LNCaP clone FGC (cell line): ENCODE results near the gene CDX2.

Experiments used
- DNase-seq: peaks from one replicate; pipeline ENCODE4 v3.0.0-alpha.2; 2011; ENCODE audit warnings: low read depth
- H3K4me3 ChIP-seq: 2 replicates; pipeline ENCODE4 v1.5.1; 2011; ENCODE audit warnings: mild to moderate bottlenecking, low read depth, low read length, control low read depth
- TF ChIP-seq, protein P1 (sequence below): IDR thresholded peaks from 2 replicates; pipeline ENCODE4 v1.5.1; 2012; ENCODE audit warnings: mild to moderate bottlenecking; ENCODE audit not compliant: control insufficient read depth, insufficient read depth; ENCODE audit errors: extremely low read depth

CDX2 gene

DNA sequence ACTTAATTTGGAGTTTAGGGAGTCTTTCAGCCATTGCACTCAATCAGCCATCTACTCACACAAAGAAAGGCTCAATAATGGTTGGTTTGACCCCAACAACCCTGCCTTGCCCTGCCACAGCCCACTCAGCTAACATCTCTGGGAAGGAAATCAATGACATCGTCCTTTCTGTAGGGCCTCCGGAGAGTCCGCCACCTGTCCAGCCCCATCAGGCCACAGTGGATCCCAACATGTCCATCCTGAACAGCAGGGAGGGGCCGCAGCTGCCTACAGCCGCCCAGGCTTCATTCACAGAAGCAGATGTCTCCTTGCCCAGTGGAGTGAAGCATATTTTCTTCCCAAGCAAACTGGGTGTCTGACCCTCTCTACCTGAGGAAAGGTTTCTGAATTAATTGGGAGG is 4.2 kb upstream of the CDX2 start:
- DNase-seq: no peak
- TF ChIP-seq, protein P1, sequence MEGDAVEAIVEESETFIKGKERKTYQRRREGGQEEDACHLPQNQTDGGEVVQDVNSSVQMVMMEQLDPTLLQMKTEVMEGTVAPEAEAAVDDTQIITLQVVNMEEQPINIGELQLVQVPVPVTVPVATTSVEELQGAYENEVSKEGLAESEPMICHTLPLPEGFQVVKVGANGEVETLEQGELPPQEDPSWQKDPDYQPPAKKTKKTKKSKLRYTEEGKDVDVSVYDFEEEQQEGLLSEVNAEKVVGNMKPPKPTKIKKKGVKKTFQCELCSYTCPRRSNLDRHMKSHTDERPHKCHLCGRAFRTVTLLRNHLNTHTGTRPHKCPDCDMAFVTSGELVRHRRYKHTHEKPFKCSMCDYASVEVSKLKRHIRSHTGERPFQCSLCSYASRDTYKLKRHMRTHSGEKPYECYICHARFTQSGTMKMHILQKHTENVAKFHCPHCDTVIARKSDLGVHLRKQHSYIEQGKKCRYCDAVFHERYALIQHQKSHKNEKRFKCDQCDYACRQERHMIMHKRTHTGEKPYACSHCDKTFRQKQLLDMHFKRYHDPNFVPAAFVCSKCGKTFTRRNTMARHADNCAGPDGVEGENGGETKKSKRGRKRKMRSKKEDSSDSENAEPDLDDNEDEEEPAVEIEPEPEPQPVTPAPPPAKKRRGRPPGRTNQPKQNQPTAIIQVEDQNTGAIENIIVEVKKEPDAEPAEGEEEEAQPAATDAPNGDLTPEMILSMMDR: no peak
- H3K4me3 ChIP-seq: no peak overlapping the region

DNA sequence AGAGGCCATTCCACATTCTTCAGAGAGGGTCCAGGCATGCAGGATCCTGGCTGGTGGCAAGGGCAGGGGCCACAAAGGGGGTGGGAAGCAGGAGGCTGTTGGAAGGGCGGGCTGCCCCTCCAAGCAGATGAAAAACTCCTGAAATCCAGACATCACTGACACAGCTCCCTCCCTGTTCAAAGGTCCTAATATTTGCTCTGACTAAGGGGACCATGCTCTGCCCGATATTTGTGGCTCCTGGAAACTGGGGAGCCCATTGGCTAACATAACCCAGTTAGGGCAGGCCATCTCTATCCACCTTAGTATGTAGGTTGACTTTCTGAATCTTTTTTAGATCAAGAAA is 3.3 kb upstream of the CDX2 start:
- no peak overlapping the region for H3K4me3 ChIP-seq
- TF ChIP-seq, protein P1: no peak
- DNase-seq: no peak

GRCh38 chr13:27971776-27972477 is 2.8 kb upstream of the CDX2 start:
- H3K4me3 ChIP-seq: no peak overlapping the region
- TF ChIP-seq, protein P1: no peak
- no peak for DNase-seq

GRCh38 chr13:27971236-27971645 is 2.1 kb upstream of the CDX2 start:
- H3K4me3 ChIP-seq: no peak overlapping the region
- DNase-seq: no peak
- TF ChIP-seq, protein P1: no peak

- TF ChIP-seq, protein P1: no peak
- DNase-seq: no peak
- no peak overlapping the region for H3K4me3 ChIP-seq
Measured at GRCh38 chr13:27970382-27971235, 1.5 kb upstream of the CDX2 start.

DNA sequence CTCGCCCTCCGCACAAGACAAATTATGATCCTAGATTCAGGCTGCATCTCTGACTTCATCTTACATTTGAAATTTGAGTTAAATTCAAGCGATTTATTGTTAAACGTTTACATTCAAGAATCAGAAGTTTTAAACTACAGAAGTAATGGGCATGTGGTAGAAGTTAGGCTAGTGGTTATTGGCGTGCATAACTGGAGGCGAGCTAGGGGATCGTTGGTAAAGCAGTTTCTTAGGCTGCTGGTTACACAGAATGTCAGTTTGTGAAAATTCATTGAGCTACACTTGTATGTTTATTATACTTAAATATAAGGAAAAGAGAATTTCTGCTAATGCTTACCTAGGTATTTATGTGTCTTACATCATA is 733 bp upstream of the CDX2 start:
- TF ChIP-seq, protein P1: no peak
- no peak for DNase-seq
- H3K4me3 ChIP-seq: no peak overlapping the region
